Uterine smooth muscle cell (primary cell): ENCODE measurements around the gene TWF1. TPM values are rescaled to one million over a fixed set of nuclear protein-coding genes. Genes with fewer than 3 reads are reported as not detected.

Experiments
- total RNA-seq: library from RNA; depleted of rRNA; stranded (reverse); fragments of >200 nt; gene quantifications from 2 replicates; pipeline ENCODE4 v1.2.3, GENCODE V29; 2014

Gene TWF1
- 177 and 216 TPM in 2 replicates for total RNA-seq

DNA sequence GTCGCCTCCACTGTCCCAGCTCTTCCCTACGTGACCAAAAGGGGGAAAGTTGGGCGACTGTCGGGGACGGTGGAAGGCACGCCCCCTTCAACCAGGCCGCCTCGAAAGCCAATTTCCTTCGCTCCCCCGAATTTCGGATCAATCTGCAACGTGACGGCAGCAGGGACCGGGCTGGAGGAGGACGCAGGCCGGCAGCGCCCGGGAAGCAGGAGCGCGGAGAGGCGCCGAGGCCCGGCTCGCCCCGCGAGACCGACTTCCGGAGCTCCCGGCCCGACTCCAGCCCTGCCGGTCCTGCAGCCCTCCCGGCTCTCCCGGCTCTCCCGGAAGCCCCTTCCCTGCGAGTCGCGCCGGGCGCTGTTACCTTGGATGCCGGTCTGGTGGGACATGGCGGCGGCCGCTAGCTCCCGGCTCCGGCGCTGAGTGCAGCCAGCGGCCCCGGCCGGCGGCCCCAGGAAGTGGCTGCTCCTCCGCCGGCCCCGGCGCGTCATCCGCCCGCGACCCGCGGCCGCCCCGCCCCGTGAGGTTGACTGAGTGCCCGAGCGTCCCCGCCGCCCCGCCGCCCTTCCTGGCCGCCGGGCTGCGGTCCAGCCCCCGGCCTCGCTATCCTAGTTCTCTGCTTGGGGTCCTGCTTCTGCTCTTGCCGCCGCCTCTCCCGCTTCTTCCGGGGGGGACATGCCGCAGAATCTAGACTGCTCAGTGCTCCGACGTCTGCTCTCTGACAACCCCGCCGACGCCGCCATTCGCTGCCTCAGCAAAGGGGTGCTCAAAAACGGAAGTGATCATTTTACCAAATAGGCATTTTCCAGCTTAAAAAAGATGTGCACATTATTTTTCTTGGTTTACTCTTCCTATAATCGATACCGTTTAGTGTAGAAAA lies at the start of gene TWF1:
Gene TWF1 (minus strand): TSS at position 458 of the 877 bp plus-strand sequence. CDS start 72 bp downstream, at position 386.

DNA sequence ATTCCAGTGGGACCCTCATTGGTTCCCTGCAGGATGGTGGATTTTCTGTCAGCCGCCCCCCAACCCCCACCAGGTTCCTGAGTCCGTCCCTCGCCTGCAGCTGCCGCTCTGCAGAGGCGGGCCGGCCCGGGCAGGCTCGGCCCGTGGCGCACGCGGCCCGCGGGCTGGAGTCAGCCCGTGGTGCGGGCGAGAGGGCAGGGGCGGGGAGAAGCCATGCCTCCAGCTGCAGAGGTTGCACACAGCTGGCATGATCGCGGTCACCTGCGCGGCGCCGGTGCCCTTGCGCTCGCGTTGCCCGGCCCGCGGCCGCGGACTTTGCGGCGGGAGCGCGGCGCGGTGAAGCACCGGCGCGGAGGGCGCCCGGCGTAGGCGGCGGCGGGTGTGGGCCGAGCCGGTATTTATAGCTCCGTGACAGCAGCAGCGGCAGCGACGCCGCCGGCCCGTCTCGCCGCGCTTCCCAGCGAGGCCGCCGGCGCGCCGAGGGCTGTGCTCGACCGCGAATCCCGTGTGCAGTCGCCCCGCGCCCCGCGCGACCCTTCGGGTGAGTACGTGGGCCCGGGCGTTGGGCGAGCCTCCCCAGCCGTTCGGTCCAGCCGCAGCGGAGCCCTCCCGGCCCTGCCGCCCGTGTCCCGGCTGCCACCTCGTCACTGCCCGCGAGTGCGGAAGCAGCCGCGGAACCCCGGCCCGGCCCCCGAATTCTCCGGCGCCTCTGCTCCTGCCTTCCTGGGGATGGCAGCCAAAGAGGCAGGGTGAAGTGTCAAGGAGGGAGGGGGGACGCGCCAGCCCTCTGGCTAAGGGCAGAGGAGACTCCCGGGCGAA lies 29.7 kb upstream of the TWF1 start, which contains the start of gene TMEM117:
Gene TMEM117 (plus strand): TSS at position 426 of the 819 bp plus-strand sequence.

DNA sequence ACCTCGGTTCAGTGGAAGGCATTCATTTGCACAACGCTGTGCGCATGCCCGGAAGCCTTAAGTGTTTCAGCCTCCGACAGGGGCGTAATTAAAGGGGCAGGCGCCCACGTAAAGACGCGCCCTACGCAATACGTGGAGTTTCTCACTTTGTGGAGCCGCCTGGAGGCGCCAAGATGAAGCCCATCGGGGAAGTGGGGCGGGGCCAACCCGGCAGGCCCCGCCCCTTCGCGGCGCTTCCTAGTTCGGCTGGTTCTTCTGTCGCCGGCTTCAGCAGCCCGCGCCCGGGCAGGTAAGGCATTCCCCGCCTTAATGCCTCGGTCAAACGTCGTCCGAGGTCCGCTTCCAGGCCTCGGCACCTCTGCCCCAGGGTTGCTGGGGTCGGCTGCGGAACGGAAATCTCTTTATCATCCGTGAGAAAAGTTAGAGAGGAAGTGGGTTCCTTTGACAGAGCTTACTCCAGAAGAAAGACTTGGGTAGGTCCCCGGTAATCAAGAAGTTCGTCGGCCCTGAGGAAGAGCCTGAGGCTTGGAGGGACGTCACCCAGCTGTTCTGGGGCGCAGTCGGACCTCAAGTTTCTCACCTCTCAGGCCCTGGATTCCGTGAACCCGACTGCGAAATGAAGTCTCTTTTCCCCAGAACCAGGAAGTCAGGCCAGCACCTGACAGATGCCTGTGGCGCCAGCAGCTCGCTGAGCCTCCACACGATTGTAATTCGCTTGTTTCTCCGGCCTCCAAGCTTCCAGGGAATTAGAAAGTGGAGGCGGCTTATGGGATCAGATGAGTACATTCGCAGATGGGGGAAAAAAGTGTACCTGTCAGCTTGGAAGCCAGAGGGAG lies 47.2 kb downstream of the TWF1 start, which contains the start of the genes IRAK4 and PUS7L:
Gene IRAK4 (plus strand): TSS at position 224 of the 836 bp plus-strand sequence. CDS start 9,161 bp downstream, outside the sequence.
Gene PUS7L (minus strand): TSS at position 63 of the 836 bp plus-strand sequence. CDS start 3,545 bp downstream, outside the sequence.

Other genes starting within 250 kb of the TWF1 start
- 24.9 and 38.8 TPM in 2 replicates for gene PUS7L, start 47.5 kb downstream of the TWF1 start, total RNA-seq
- 22.6 and 26.1 TPM in 2 replicates for gene IRAK4, start 47.4 kb downstream of the TWF1 start, total RNA-seq
- gene TMEM117, start 29.8 kb upstream of the TWF1 start, total RNA-seq, result 9.2 and 11.4 TPM in 2 replicates